Breast epithelium (tissue), 4 donors: Measurements from ENCODE around the gene PCSK5. TPM values are rescaled to one million over a fixed set of nuclear protein-coding genes. Genes with fewer than 3 reads are reported as not detected.

Experiments used
- DNase-seq, 2 donors: peaks; one replicate each; pipeline ENCODE4 v3.0.0-alpha.2; 2019; ENCODE audit warnings: low spot score in 2 of 2
- H3K27ac ChIP-seq, 2 donors: fragments of 200-600 bp; sonication (generic) in 1 of 2; one replicate each; pipeline ENCODE4 v1.5.1; 2016 to 2019; ENCODE audit warnings: mild to moderate bottlenecking in 1 of 2
- H3K27me3 ChIP-seq, 2 donors: fragments of 200-600 bp; sonication (generic) in 1 of 2; one replicate each; pipeline versions ENCODE4 v1.5.1 to v1.6.0; 2017 to 2019; ENCODE audit warnings: control low read depth in 1 of 2, mild to moderate bottlenecking in 1 of 2
- H3K36me3 ChIP-seq: fragments of 200-600 bp; one replicate; pipeline ENCODE4 v1.5.1; 2019
- H3K4me1 ChIP-seq, 2 donors: fragments of 200-600 bp; sonication (generic); one replicate each; pipeline ENCODE4 v1.5.1; 2016 to 2019; ENCODE audit warnings: control low read depth in 1 of 2
- H3K4me3 ChIP-seq, 3 donors: fragments of 200-600 bp; sonication (generic); 1 replicate in 2 of 3; 2 replicates in 1 of 3; pipeline ENCODE4 v1.5.1; 2016 to 2019; ENCODE audit warnings: mild to moderate bottlenecking in 3 of 3, moderate library complexity in 2 of 3
- H3K9me3 ChIP-seq, 2 donors: fragments of 200-600 bp; sonication (generic) in 1 of 2; one replicate each; pipeline ENCODE4 v1.5.1; 2016 to 2019; ENCODE audit warnings: control low read depth in 1 of 2
- POLR2A ChIP-seq: fragments of 450-650 bp; IDR thresholded peaks from one replicate; pipeline ENCODE4 v1.6.1; 2016; ENCODE audit warnings: antibody characterized with exemption, mild to moderate bottlenecking, moderate library complexity
- POLR2AphosphoS5 ChIP-seq, 3 donors: sonication (generic); formaldehyde crosslinking; IDR thresholded peaks; one replicate each; pipeline ENCODE4 v1.6.1; 2017; ENCODE audit warnings: antibody characterized with exemption in 3 of 3
- intact Hi-C: fragments of 100-400 bp; cut with DNase I; formaldehyde crosslinking; loops from one replicate; pipeline ENCODE4 v1.15.1; 2023; ENCODE audit warnings: low total_unique reads
- total RNA-seq, 3 donors: library from RNA; depleted of rRNA; stranded (reverse); fragments of >200 nt; gene quantifications; one replicate each; pipeline ENCODE4 v1.1.0, GENCODE V29; 2016
- TF ChIP-seq, protein P1 (sequence below), 3 donors: fragments of 450-650 bp; IDR thresholded peaks; one replicate each; pipeline ENCODE4 v1.5.1; 2016 to 2017; ENCODE audit warnings: antibody characterized with exemption in 3 of 3, mild to moderate bottlenecking in 3 of 3, moderate library complexity in 3 of 3

The PCSK5 gene
- total RNA-seq, 3 donors from 2014 or later: 12.7 to 21.0 (median 19.0) TPM

DNA sequence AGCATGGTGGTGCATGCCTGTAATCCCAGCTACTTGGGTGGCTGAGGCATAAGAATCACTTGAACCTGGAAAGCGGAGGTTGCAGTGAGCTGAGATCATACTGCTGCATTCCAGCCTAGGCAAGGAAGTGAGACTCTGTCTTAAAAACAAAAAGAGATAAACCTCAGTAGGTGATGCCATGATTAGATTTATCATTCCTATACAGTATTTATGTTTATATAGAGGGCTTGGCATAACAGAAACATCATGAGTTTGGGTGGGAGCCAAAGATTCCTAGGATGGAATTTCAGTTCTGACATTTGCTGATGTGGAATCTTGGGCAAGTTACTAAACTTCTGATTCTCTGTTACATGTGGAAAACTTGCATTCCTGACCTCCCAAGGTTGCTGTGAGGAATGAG, 481.4 kb downstream of the PCSK5 start:
- H3K27me3 ChIP-seq: no peaks in the 10 kb centered on the region
- TF ChIP-seq POLR2AphosphoS5 (IDR thresholded peaks at IDR 0.05) (no peak), POLR2A (no peak)
- TF ChIP-seq, protein P1, sequence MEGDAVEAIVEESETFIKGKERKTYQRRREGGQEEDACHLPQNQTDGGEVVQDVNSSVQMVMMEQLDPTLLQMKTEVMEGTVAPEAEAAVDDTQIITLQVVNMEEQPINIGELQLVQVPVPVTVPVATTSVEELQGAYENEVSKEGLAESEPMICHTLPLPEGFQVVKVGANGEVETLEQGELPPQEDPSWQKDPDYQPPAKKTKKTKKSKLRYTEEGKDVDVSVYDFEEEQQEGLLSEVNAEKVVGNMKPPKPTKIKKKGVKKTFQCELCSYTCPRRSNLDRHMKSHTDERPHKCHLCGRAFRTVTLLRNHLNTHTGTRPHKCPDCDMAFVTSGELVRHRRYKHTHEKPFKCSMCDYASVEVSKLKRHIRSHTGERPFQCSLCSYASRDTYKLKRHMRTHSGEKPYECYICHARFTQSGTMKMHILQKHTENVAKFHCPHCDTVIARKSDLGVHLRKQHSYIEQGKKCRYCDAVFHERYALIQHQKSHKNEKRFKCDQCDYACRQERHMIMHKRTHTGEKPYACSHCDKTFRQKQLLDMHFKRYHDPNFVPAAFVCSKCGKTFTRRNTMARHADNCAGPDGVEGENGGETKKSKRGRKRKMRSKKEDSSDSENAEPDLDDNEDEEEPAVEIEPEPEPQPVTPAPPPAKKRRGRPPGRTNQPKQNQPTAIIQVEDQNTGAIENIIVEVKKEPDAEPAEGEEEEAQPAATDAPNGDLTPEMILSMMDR (IDR thresholded peaks at IDR 0.05): no peak
- DNase-seq: no peak
- peaks cover 0 to 10% of the 10 kb centered on the region in 2 donors for H3K4me1 ChIP-seq
- H3K4me3 ChIP-seq: no peak overlapping the region
- intact Hi-C loops: loop anchor here (10.0 kb wide), 1 partner anchor 473 kb away; no protein-coding TSS in a partner anchor
- no peaks in the 10 kb centered on the region for H3K36me3 ChIP-seq
- no peaks in the 10 kb centered on the region for H3K9me3 ChIP-seq
- no peak overlapping the region for H3K27ac ChIP-seq

DNA sequence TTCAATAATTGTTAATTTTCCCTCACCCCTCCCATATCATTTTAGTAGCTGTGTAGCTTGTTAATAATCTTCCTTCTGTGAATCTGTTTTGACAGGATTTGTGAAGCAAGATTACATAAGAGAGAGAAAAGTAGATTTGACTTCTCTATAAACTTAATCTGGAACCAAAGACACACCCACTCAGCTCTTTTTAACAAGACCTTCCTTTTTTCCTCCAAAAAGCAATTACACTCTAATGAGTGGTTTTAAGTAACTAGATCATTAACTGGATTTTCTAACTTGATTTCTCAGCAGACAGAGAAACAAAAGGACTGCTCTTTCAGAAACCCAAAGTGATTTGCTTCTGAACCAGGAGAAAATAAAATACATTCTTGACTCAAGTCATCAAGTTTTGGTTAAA, 481.9 kb downstream of the PCSK5 start:
- no peak for DNase-seq
- intact Hi-C loops: loop anchor here (10.0 kb wide), 1 partner anchor 472 kb away; no protein-coding TSS in a partner anchor
- Histone ChIP-seq H3K9me3 (no peaks in the 10 kb centered on the region), H3K27ac (no peak overlapping the region), H3K4me3 (no peak overlapping the region), H3K27me3 (no peaks in the 10 kb centered on the region), H3K36me3 (no peaks in the 10 kb centered on the region), H3K4me1 (peaks cover 0 to 10% of the 10 kb centered on the region in 2 donors)
- TF ChIP-seq POLR2AphosphoS5 (IDR thresholded peaks at IDR 0.05) (no peak), POLR2A (no peak)
- TF ChIP-seq, protein P1 (IDR thresholded peaks at IDR 0.05): no peak

GRCh38 chr9:76373173-76373783, 482.8 kb downstream of the PCSK5 start:
- intact Hi-C loops: loop anchor here (10.0 kb wide), 1 partner anchor 472 kb away; no protein-coding TSS in a partner anchor
- Histone ChIP-seq H3K27ac (peak overlapping the region; percentile 8 to 64), H3K36me3 (no peaks in the 10 kb centered on the region), H3K4me3 (no peak overlapping the region), H3K9me3 (no peaks in the 10 kb centered on the region), H3K4me1 (peaks cover 0 to 10% of the 10 kb centered on the region in 2 donors), H3K27me3 (no peaks in the 10 kb centered on the region)
- DNase-seq: no peak
- TF ChIP-seq POLR2AphosphoS5 (IDR thresholded peaks at IDR 0.05): no peak
- TF ChIP-seq, protein P1 (IDR thresholded peaks at IDR 0.05): no peak
- no peak for TF ChIP-seq POLR2A

DNA sequence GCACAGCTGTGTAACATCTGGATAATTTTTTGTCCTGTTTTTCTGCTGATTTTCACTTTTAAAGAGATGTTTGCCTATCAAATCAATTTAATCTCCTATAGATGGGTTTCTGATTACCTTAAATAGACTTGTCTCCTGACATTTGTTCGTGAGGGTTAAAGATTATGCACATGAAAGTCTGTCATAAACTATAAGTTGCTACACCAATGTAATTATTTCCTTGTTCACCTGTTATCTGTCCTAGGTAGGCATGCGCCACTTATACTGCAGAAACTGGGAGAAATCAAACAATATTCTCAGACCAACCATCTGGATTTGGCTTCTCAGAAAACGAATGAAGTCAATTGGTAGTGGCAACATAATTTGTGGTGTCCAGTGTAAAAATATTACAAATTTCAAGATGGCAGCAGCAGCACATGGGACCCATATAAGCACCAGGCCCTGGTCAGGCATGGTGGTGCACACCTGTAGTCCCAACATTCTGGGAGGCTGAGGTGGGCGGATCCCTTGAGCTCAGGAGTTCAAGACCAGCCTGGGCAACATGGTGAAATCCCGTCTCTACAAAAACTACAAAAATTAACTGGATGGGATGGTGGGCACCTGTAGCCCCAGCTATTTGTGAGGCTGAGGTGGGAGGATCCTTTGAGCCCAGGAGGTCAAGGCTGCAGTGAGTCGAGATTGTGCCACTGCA, 483.5 kb downstream of the PCSK5 start:
- Histone ChIP-seq H3K4me1 (peaks cover 0 to 10% of the 10 kb centered on the region in 2 donors), H3K27me3 (no peaks in the 10 kb centered on the region), H3K4me3 (no peak overlapping the region), H3K9me3 (no peaks in the 10 kb centered on the region), H3K27ac (peak overlapping the region in 1 of 2 donors; percentile 33), H3K36me3 (no peaks in the 10 kb centered on the region)
- no peak for DNase-seq
- TF ChIP-seq, protein P1 (IDR thresholded peaks at IDR 0.05): no peak
- no peak for TF ChIP-seq POLR2A
- no peak for TF ChIP-seq POLR2AphosphoS5 (IDR thresholded peaks at IDR 0.05)
- intact Hi-C loops: loop anchor here (10.0 kb wide), 1 partner anchor 471 kb away; no protein-coding TSS in a partner anchor
